ENCODE data around the gene KTN1.
A peak's percentile ranks its signal among the peaks of the same experiment; 100 is the strongest.

DNA sequence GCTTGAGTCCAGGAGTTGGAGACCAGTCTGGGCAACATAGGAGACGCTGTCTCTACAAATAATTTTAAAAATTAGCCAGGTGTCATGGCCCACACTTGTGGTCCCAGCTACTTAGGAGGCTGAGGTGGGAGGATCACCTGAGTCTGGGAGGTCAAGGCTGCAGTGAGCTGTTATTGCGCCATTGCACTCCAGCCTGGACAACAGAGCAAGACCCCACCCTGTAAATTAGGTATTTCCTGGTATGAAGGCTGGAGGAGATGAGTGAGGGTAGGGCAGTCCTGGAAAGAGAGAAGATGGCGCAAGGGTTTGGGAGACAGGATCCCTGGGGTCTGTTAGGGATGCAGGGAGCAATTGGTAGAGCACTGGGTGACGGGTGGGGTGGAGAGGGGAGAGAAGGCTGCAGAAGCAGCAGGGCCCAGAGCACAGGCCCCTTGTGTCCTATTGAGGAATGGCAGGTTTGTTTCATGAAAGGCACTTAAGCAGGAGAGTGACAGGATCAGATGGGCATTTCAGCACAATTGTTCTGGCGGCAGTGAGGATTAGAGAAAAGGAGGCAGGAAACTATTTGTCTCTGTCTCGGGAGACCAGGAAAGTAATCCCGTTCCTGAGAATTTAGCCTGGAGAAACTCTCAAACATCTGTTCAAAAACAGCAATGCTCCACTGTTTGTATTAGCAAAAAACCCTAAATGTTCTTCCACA, 47.2 kb upstream of the KTN1 start:
- TF ChIP-seq, protein P1, sequence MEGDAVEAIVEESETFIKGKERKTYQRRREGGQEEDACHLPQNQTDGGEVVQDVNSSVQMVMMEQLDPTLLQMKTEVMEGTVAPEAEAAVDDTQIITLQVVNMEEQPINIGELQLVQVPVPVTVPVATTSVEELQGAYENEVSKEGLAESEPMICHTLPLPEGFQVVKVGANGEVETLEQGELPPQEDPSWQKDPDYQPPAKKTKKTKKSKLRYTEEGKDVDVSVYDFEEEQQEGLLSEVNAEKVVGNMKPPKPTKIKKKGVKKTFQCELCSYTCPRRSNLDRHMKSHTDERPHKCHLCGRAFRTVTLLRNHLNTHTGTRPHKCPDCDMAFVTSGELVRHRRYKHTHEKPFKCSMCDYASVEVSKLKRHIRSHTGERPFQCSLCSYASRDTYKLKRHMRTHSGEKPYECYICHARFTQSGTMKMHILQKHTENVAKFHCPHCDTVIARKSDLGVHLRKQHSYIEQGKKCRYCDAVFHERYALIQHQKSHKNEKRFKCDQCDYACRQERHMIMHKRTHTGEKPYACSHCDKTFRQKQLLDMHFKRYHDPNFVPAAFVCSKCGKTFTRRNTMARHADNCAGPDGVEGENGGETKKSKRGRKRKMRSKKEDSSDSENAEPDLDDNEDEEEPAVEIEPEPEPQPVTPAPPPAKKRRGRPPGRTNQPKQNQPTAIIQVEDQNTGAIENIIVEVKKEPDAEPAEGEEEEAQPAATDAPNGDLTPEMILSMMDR (IDR thresholded peaks at IDR 0.05), result 0 out of 2 replicates have a peak, but pooled peaks have one; percentile 20
- TF ChIP-seq ZNF138 (CRISPR knock-in tag; conservative IDR thresholded peaks at IDR 0.05), result no peak
